Aorta (tissue), 5 donors: ENCODE data around the gene GNL3L. TPM values are rescaled to one million over a fixed set of nuclear protein-coding genes. Genes with fewer than 3 reads are reported as not detected.

ENCODE experiments used
- ATAC-seq: fragments of 200-7000 bp; cut with Tn5 transposase; one replicate; pipeline ENCODE4 v1.9.1; 2022; ENCODE audit warnings: moderate library complexity; ENCODE audit not compliant: low FRiP score
- DNase-seq, 2 donors: peaks; one replicate each; pipeline ENCODE4 v3.0.0-alpha.2; 2020
- H3K27ac ChIP-seq, 2 donors: one replicate each; pipeline ENCODE4 v1.5.1; 2013; ENCODE audit warnings: low read length in 2 of 2, mild to moderate bottlenecking in 2 of 2, moderate library complexity in 2 of 2, control low read depth in 1 of 2, inconsistent platforms in 1 of 2, low read depth in 1 of 2
- H3K27me3 ChIP-seq, 2 donors: one replicate each; pipeline ENCODE4 v1.6.1; 2013; ENCODE audit warnings: control low read depth in 1 of 2, low read length in 1 of 2, mild to moderate bottlenecking in 1 of 2, moderate library complexity in 1 of 2; ENCODE audit not compliant: insufficient read depth in 2 of 2, control insufficient read depth in 1 of 2
- H3K36me3 ChIP-seq, 2 donors: one replicate each; pipeline ENCODE4 v1.6.1; 2013; ENCODE audit warnings: control low read depth in 1 of 2, low read length in 1 of 2, mild to moderate bottlenecking in 1 of 2; ENCODE audit not compliant: insufficient read depth in 2 of 2, control insufficient read depth in 1 of 2
- H3K4me1 ChIP-seq, 2 donors: one replicate each; pipeline ENCODE4 v1.6.1; 2013; ENCODE audit warnings: low read length in 2 of 2, control low read depth in 1 of 2, mild to moderate bottlenecking in 1 of 2, moderate library complexity in 1 of 2; ENCODE audit not compliant: insufficient read depth in 2 of 2, control insufficient read depth in 1 of 2
- H3K4me3 ChIP-seq, 2 donors: one replicate each; pipeline ENCODE4 v1.5.1; 2013; ENCODE audit warnings: low read length in 2 of 2, control low read depth in 1 of 2, mild to moderate bottlenecking in 1 of 2
- H3K9me3 ChIP-seq: one replicate; pipeline ENCODE4 v1.6.1; 2013; ENCODE audit warnings: mild to moderate bottlenecking, low read length; ENCODE audit not compliant: control insufficient read depth
- WGBS, 2 donors: extraction: QIAGEN DNeasy Blood & Tissue Kit; methylation state at CpG; one replicate each; pipeline ENCODE4 v1.1.7; 2013; 5-methylcytosine and 5-hydroxymethylcytosine counted together
- intact Hi-C, 2 donors: fragments of 100-400 bp; cut with DNase I; formaldehyde crosslinking; loops; one replicate each; pipeline versions ENCODE4 v1.14.2 to v1.15.0; 2022
- polyA plus RNA-seq, 2 donors: library from polyadenylated mRNA; stranded (reverse); fragments of 200-250 nt; gene quantifications; one replicate each; pipeline ENCODE4 v1.2.3, GENCODE V29; 2013
- total RNA-seq, 2 donors: library from RNA; stranded (reverse); fragmentation: NEBNext Ultra II Directional; extraction: Animal tissue kit (Norgen Biotek cat#: 25700); gene quantifications; one replicate each; pipeline ENCODE4 v1.2.1, GENCODE V29; 2021
- donor health status: healthy with polysubstance abuse.
- donor health status: Bipolar disorder and iron deficiency.
- donor health status: DM: no; HTN: no; CAD: no.
- donor health status: DM: no; HTN: no; CAD: no.
- donor health status: DM: yes; HTN: yes; CAD: no.

Gene GNL3L
- total and polyA plus RNA-seq, 4 donors, result 1.1 to 35.1 (median 17.5) TPM

- H3K36me3 ChIP-seq, result no peaks in the 10 kb centered on the region
- H3K4me1 ChIP-seq, result peaks cover 0 to 2% of the 10 kb centered on the region in 2 donors
- peak; percentile 57 to 80 for DNase-seq
- peak; percentile 23 for ATAC-seq
- intact Hi-C loops, result loop anchor here in 1 of 2 donors (2.0 kb wide), 1 partner anchor 36 kb away; the partner anchor contains the start of gene GNL3L
- peak overlapping the region; percentile 61 to 95 for H3K4me3 ChIP-seq
- no peaks in the 10 kb centered on the region for H3K27me3 ChIP-seq
- no peaks in the 10 kb centered on the region for H3K9me3 ChIP-seq
- 1 to 39% methylated on average over 61 to 86 of the region's 86 CpGs for WGBS, 2 donors
- H3K27ac ChIP-seq, result peak overlapping the region in 1 of 2 donors; percentile 67
These were observed 34.8 kb upstream of the GNL3L start for GRCh38 chrX:54494989-54495813.

- intact Hi-C loops, result loop anchor here in 1 of 2 donors (2.0 kb wide), 1 partner anchor 35 kb away; the partner anchor contains the start of gene GNL3L
- peak; percentile 77 to 89 for DNase-seq
- Histone ChIP-seq H3K36me3 (no peaks in the 10 kb centered on the region), H3K27me3 (no peaks in the 10 kb centered on the region), H3K4me3 (peak within 1 kb of the TSS; percentile 61 to 95), H3K9me3 (no peaks in the 10 kb centered on the region), H3K4me1 (peaks cover 0 to 2% of the 10 kb centered on the region in 2 donors), H3K27ac (peak within 1 kb of the TSS; percentile 34 to 89)
- ATAC-seq, result peak; percentile 90
- WGBS, 2 donors, result 1 to 34% methylated on average over 18 to 51 of the region's 51 CpGs
These were observed 34.1 kb upstream of the GNL3L start, which contains the start of gene FGD1 for GRCh38 chrX:54495814-54496516. FGD1 (minus strand) TSS chrX:54496234; CDS start chrX:54495432, 802 bp downstream.

- intact Hi-C loops, result no loop called here
- Histone ChIP-seq H3K36me3 (no peaks in the 10 kb centered on the region), H3K4me1 (peaks cover 0 to 2% of the 10 kb centered on the region in 2 donors), H3K27me3 (no peaks in the 10 kb centered on the region), H3K9me3 (no peaks in the 10 kb centered on the region), H3K4me3 (peak overlapping the region in 1 of 2 donors; percentile 61), H3K27ac (peak overlapping the region; percentile 34 to 89)
- ATAC-seq, result no peak
- no peak for DNase-seq
- WGBS, 2 donors, result 8 to 24% methylated on average over 5 of the region's 5 CpGs
These were observed 33.5 kb upstream of the GNL3L start for GRCh38 chrX:54496517-54496852.

GRCh38 chrX:54496936-54497335 lies 33.1 kb upstream of the GNL3L start:
- WGBS, 2 donors, result 64 to 67% methylated on average over 6 of the region's 6 CpGs
- intact Hi-C loops, result no loop called here
- Histone ChIP-seq H3K4me3 (no peak overlapping the region), H3K9me3 (no peaks in the 10 kb centered on the region), H3K4me1 (peaks cover 0 to 2% of the 10 kb centered on the region in 2 donors), H3K27ac (peak overlapping the region in 1 of 2 donors; percentile 89), H3K27me3 (no peaks in the 10 kb centered on the region), H3K36me3 (no peaks in the 10 kb centered on the region)
- DNase-seq, result no peak
- no peak for ATAC-seq

GRCh38 chrX:54509400-54509799 lies 20.6 kb upstream of the GNL3L start:
- H3K9me3 ChIP-seq, result no peaks in the 10 kb centered on the region
- ATAC-seq, result no peak
- no peak for DNase-seq
- intact Hi-C loops, result no loop called here
- H3K4me3 ChIP-seq, result no peak overlapping the region
- no peaks in the 10 kb centered on the region for H3K36me3 ChIP-seq
- H3K27me3 ChIP-seq, result no peaks in the 10 kb centered on the region
- H3K4me1 ChIP-seq, result no peaks in the 10 kb centered on the region
- H3K27ac ChIP-seq, result no peak overlapping the region
- 16 to 17% methylated on average over 4 of the region's 4 CpGs for WGBS, 2 donors

GRCh38 chrX:54529151-54529550 lies 868 bp upstream of the GNL3L start:
- DNase-seq, result no peak
- Histone ChIP-seq H3K36me3 (no peaks in the 10 kb centered on the region), H3K9me3 (no peaks in the 10 kb centered on the region), H3K4me1 (no peaks in the 10 kb centered on the region), H3K27me3 (no peaks in the 10 kb centered on the region), H3K27ac (peak overlapping the region in 1 of 2 donors; percentile 91), H3K4me3 (no peak overlapping the region)
- intact Hi-C loops, result no loop called here
- ATAC-seq, result no peak
- WGBS, 2 donors, result 32 to 33% methylated on average over 3 of the region's 3 CpGs

- H3K27me3 ChIP-seq, result no peaks in the 10 kb centered on the region
- 1 to 38% methylated on average over 22 of the region's 22 CpGs for WGBS, 2 donors
- intact Hi-C loops, result loop anchor here in 1 of 2 donors (2.0 to 10.0 kb wide), 4 partner anchors 36 to 486 kb away; partner anchors contain the start of genes PHF8 and TSR2
- no peak for DNase-seq
- no peaks in the 10 kb centered on the region for H3K36me3 ChIP-seq
- H3K27ac ChIP-seq, result peak overlapping the region in 1 of 2 donors; percentile 41
- no peaks in the 10 kb centered on the region for H3K4me1 ChIP-seq
- ATAC-seq, result peak; percentile 58
- peak overlapping the region; percentile 27 to 89 for H3K4me3 ChIP-seq
- no peaks in the 10 kb centered on the region for H3K9me3 ChIP-seq
These were observed 410 bp downstream of the GNL3L start for GRCh38 chrX:54530357-54530900.

- H3K36me3 ChIP-seq, result peaks cover 0 to 4% of the 10 kb centered on the region in 2 donors
- WGBS, 2 donors, result 74% methylated on average over 4 of the region's 4 CpGs
- no peaks in the 10 kb centered on the region for H3K4me1 ChIP-seq
- no peak overlapping the region for H3K4me3 ChIP-seq
- ATAC-seq (no peak), DNase-seq (no peak)
- intact Hi-C loops, result loop anchor here in 1 of 2 donors (5.0 to 10.0 kb wide), 3 partner anchors 52 to 489 kb away; partner anchors contain the start of genes PHF8 and TSR2
- no peaks in the 10 kb centered on the region for H3K9me3 ChIP-seq
- no peaks in the 10 kb centered on the region for H3K27me3 ChIP-seq
- H3K27ac ChIP-seq, result no peak overlapping the region
These were observed 4.3 kb downstream of the GNL3L start for GRCh38 chrX:54534271-54534670.
